Omental fat pad (tissue), 4 donors: Measurements from ENCODE around the gene CLK1. TPM values are rescaled to one million over a fixed set of nuclear protein-coding genes. Genes with fewer than 3 reads are reported as not detected.

Experiments used
- ATAC-seq: fragments of 150-250 bp; one replicate; pipeline ENCODE4 v1.9.1; 2016; ENCODE audit warnings: mild to moderate bottlenecking, moderate library complexity; ENCODE audit not compliant: low FRiP score
- DNase-seq: peaks from one replicate; pipeline ENCODE4 v3.0.0-alpha.2; 2019; ENCODE audit warnings: low spot score
- total RNA-seq, 4 donors: library from RNA; depleted of rRNA; stranded (reverse); fragments of >200 nt; gene quantifications; one replicate each; pipeline ENCODE4 v1.1.0, GENCODE V29; 2016
- TF ChIP-seq, protein P1 (sequence below), 3 donors: fragments of 450-650 bp; IDR thresholded peaks; one replicate each; pipeline ENCODE4 v1.5.1; 2016 to 2017; ENCODE audit warnings: antibody characterized with exemption in 3 of 3, mild to moderate bottlenecking in 3 of 3, moderate library complexity in 2 of 3

The CLK1 gene
- total RNA-seq, 4 donors from 2014 or later = 115 to 224 (median 126) TPM

DNA sequence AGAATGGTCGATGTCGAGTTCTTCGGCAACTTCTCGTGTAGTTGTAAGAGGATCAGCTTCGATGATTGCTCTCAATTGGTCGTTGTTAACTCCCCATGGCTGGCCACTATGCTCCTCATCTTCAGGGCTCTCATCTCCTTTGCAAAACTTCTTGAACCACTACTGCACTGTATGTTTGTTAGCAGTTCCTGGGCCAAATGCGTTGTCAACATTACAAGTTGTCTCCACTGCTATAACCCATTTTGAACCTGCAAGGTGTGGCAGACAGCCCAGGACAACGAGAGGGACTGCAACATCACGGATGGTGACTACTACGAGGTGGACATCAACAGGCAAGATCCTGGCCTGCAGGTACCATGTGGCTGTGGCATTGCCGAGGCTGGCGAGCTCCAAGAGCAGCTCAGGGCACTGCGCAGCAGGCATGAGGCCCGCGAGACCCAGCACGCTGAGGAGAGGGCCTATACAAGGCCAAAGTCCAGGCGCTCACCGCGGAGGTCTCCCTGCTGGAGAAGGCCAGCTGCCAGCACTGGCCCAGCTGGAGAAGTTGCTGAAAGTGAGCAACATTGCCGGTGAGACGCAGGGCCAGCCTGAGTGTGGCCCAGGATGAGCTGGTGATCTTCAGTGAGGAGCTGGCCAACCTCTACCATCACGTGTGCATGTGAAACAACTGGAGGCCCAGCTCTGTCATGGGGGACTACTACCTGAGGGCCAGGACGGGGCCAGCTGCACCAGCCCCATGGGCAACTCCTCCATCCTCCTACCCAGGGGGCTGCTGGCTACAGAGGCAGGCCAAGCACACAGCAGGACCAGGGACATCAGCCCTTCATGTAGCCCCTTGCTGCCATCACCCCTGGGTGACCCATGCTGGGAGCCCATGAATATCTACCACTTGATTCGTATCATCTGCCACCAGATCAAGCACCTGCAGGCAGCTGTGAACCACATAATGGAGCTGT is 20.2 kb downstream of the CLK1 start:
- ATAC-seq (no peak), DNase-seq (no peak)
- TF ChIP-seq, protein P1, sequence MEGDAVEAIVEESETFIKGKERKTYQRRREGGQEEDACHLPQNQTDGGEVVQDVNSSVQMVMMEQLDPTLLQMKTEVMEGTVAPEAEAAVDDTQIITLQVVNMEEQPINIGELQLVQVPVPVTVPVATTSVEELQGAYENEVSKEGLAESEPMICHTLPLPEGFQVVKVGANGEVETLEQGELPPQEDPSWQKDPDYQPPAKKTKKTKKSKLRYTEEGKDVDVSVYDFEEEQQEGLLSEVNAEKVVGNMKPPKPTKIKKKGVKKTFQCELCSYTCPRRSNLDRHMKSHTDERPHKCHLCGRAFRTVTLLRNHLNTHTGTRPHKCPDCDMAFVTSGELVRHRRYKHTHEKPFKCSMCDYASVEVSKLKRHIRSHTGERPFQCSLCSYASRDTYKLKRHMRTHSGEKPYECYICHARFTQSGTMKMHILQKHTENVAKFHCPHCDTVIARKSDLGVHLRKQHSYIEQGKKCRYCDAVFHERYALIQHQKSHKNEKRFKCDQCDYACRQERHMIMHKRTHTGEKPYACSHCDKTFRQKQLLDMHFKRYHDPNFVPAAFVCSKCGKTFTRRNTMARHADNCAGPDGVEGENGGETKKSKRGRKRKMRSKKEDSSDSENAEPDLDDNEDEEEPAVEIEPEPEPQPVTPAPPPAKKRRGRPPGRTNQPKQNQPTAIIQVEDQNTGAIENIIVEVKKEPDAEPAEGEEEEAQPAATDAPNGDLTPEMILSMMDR (IDR thresholded peaks at IDR 0.05) = no peak

DNA sequence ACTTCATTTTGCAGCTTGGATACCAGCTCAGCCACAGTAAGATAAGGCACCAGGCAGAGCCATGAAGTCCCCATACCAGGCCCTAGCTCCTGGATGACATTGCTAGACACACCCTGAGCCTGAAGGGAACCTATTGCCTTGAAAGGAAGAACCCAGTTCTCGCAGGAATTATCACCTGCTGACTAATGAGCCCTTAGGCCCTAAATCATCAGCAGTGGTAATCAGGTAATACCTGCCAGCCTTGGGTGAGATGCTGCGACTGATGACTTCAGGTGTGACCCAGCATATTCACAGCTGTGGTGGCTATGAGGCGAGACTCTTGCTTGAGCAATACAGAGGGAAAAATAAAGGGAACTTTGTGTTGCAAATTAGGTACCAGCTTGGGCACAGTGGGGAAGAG is 24.9 kb downstream of the CLK1 start:
- ATAC-seq = no peak
- TF ChIP-seq, protein P1 (IDR thresholded peaks at IDR 0.05) = no peak
- DNase-seq = no peak

DNA sequence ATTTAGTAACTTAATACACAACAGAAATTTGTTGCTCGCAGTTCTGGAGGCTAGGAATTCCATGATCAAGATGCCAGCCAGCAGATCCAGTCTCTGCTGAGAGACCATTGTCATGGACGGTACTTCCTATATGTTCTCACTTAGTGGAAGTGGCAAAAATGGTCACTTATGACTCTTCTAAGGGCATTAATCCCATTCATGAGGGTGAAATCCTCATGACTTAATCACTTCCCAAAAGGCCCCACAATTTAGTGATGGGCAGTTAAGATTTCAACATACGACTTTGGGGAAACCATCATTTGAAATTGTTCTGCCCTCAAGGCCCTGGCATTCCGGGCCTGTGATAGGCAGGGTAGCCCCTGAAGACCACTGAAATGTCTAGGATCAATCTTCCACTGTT is 29.8 kb downstream of the CLK1 start:
- ATAC-seq (no peak), DNase-seq (no peak)
- TF ChIP-seq, protein P1 (IDR thresholded peaks at IDR 0.05) = no peak

DNA sequence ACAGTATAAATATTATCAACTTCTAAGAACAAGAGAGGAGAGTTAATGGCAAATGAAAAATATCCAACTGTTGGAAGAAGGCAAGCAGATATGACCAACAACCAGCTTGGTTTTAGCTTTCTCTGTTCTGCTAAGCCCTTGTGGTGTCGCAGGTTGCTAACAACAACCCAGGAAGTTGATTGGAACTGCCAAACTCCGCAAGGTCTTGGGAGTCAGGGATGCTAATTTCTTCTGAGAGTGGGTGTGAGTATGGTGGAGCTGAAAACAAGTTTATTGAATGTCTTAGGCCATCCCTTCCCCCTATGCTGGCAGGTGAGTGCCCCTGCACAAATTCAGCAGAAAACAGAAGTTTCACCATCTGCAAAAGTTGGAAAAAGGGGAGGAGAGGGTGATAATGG is 35.2 kb downstream of the CLK1 start:
- TF ChIP-seq, protein P1 (IDR thresholded peaks at IDR 0.05) = no peak
- no peak for ATAC-seq

DNA sequence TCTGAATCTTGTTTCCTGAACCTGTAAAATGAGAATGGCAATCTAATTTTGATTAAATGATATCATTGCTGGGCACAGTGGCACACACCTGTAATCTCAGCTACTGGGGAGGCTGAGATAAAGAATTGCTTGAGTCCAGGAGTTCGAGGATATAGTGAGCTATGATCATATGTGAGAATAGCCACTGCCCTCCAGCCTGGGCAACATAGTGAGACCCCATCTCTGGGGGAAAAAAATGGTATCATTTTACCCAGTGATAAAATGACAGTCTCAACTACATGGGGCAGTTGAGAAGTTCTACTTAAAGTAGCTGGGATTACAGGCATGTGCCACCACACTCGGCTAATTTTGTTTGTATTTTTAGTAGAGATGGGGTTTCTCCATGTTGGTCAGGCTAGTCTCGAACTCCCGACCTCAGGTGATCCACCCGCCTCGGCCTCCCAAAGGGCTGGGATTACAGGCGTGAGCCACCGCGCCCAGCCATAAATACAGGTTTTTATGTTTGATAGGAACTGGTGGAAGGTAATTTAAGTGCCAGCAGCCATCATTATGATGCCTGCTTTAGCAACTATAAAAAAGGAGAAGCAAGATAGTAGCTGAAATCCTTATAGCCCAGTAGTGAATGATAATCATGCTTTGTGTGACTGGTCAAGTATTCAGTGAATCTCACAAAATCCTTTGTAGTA is 35.7 kb downstream of the CLK1 start:
- ATAC-seq (no peak), DNase-seq (no peak)
- TF ChIP-seq, protein P1 (IDR thresholded peaks at IDR 0.05) = no peak

More for the DNA sequence above, 35.2 kb downstream of the CLK1 start:
- no peak for DNase-seq

DNA sequence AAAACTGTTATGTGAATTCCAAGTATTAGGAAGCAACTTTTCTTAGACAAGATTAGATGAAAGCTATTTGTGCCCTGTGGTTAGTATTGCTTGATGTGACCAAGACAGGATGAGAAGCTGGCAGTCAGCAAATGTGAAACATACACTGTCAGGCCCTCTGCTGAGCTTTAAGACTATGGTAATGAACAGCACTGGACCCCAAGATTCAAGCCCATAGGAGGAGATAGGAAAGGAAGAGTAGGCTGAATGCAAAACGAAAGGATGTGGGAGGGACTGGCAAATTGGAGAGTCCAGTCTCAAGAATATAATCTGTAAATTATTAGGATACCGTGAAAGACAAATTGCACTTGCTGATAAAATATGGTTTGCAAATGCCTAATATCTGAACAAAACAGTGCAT is 36.4 kb downstream of the CLK1 start:
- TF ChIP-seq, protein P1 (IDR thresholded peaks at IDR 0.05) = no peak
- no peak for ATAC-seq
- DNase-seq = no peak
